Stimulated activated CD4-positive, alpha-beta T cell treated with anti-CD3 and anti-CD28 coated beads, Interleukin-1b, Interleukin-23, amount 100 ng/mL, for 4 hours (primary cell): ENCODE measurements around the gene OBSCN.
"Not testable (repeated sequence)": the region's sequence is repeated elsewhere in the genome, so short reads cannot be mapped to it uniquely, and the experiment has no call there.

Experiments used
- DNase-seq, 2 donors: peaks; one replicate each; pipeline ENCODE4 v3.0.0-alpha.2; 2020; ENCODE audit warnings: low read depth in 2 of 2

OBSCN gene

DNA sequence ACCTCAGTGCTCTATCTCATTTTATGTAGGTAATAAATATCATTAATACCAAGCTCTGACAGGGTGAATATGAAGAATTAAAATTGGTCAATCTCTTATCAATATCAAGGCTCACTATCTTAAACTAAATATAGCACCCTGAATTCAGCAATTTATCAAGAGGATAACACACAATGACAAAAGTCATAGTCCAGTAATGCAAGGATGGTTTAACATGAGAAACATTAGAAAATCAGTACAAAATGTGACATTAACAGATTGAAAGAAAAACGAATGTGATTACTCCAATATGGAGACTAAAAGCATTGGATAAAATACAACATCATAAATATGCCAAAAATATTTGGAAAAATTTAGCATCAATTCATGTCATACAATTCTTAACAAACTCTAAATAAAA lies 53.9 kb downstream of the OBSCN start:
- DNase-seq: no peak

DNA sequence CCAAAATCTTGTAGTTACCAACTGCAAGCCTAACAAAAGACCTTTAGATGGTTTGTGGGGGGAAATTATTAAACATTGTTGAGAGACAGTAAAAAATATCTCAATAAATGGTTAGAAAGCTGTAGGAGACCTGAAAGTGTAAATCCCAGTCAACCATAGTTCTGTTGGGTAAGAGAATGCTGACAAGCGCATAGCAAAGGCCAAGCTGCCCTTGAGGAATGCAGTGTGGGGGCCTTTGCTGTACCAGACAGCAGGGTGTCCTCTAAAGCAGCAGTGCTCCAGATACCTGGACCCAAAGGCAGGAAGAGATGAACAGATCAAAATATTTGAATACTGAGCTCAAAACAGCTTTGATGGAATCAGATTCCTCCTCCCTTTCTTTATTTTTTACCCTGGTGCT lies 54.6 kb downstream of the OBSCN start:
- DNase-seq: no peak

DNA sequence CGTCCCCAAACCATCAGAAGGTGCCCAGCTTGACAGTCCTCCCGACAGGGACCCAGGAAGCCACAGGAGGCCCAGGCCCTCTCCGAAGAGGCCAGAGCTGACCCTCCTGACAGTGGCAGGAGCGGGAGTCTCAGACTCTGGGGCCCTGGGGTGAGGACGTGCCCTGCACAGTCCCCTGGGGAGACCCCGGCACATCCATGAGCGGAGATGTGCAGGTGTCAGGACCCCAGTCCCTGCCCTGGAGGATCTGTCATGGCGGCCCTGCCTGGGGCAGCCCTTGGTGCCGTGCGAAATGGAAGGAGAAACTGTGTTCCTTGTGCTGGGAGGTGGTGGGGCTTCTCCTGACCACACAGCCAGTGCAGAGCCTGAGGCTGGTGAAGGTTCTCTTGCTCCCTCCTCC lies 55.8 kb downstream of the OBSCN start:
- no peak for DNase-seq

DNA sequence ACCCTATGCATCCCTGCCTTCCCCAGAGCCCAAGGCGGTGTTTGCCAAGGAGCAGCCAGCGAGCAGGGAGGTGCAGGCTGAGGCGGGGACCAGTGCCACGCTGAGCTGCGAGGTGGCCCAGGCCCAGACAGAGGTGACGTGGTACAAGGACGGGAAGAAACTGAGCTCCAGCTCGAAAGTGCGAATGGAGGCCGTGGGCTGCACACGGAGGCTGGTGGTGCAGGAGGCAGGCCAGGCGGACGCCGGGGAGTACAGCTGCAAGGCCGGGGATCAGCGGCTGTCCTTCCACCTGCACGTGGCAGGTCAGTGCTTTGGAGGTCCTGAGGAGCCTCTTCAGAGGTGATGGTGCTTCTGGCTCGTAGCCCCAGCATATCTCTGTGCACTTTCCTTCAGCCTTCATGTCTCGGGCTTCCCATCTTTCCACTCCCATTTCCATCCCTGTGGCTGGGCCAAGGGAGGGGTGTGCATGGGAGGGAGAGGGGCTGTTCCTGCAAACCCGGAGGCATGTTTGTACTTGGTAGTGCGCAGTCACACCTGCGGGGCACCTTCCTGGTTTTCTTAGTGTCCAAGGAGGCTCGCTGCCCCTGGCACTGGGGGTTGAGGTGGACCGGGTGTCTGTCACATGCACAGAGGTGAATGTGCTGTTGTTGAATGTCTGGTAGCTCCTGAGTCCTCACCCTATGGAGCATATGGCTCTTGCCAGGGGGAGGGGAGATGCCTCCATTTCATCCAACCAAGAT lies 56.4 kb downstream of the OBSCN start:
- DNase-seq: no peak

DNA sequence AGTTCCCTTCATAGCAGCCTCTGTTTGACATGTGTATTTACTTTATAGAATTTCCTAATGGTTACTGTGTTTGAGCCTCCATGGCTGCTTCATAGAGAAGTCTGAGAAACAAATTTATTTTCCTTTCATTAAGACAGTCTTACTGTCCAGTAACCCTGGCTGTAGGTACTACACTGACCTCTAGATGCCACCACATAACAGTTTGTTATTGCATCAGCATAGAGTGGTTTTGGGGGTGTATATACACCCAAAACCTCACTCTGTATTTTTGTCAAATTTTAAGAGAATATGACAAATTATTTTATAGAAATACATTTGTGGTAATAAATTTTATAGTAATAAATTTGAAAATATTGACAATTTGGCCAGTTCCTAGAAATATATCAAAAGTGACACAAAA lies 57.3 kb downstream of the OBSCN start:
- no peak for DNase-seq

DNA sequence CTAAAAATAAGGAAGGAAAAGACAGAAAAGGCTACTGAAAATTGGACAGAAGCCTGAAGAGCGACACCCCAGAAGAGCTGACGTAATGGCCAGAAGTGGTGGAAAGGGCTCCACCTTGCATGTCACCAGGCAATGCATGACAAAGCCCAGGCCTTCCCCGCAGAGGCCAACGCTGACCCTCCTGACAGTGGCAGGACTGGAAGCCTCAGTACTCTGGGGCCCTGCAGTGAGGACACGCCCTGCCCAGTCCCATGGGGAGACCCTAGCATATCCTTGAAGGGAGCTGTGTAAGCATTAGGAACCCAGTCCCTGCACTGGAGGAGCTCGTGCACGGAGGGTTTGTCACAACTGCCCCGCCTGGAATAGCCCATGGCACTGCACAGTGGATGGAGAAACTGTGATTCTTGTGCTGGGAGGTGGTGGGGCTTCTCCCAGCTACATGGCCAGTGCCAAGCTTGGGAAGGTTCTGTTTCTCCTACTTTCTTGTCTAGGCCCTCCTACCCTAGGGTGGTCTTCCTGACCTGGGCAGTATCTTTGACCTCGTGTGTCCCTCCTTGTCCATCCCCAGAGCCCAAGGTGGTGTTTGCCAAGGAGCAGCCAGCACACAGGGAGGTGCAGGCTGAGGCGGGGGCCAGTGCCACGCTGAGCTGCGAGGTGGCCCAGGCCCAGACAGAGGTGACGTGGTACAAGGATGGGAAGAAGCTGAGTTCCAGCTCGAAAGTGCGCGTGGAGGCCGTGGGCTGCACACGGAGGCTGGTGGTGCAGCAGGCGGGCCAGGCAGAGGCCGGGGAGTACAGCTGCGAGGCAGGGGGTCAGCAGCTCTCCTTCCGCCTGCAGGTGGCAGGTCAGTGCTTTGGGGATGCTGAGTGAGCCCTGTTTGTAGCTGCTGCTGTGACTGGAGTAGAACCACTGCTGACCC lies 60.4 kb downstream of the OBSCN start:
- DNase-seq: no peak

DNA sequence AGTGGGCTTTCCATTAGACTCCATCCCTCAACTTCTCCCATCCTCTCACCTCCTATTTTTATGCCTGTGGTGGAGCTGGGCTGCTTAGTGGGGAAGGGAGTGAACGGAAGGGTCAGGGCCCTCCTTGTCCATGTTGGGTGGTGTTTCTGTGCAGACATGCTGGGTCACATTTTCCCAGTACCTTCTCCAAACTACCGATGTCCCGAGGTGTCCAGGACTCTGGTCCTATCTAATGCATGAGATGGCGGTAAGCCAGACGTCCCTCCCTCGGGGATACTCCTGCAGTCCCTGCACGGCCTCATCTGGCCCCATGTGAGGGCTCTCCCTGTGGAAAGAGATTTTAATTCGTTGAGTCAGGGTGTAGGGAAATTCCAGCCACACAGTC lies 61.0 kb downstream of the OBSCN start:
- DNase-seq: no peak

DNA sequence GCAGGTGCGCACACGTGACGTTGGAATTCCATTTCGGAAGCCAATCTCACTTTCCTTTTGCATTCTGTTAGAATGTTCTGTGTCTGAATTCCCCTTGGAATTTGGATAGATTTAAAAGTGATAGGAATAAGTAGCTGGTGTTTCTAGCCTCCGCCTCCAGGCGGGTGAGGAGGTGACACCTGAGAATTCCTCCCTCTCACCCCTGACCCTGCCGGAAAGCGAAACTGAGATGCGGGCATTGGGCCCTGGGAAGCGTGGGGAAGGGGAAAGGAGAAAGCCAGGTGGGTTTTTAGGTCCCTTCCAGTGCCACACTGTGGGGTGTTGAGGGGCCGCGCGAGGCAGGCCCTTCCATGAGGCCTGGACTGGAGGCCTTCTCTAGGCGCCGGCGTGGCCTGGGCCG lies 61.6 kb downstream of the OBSCN start:
- DNase-seq: not testable (repeated sequence)

DNA sequence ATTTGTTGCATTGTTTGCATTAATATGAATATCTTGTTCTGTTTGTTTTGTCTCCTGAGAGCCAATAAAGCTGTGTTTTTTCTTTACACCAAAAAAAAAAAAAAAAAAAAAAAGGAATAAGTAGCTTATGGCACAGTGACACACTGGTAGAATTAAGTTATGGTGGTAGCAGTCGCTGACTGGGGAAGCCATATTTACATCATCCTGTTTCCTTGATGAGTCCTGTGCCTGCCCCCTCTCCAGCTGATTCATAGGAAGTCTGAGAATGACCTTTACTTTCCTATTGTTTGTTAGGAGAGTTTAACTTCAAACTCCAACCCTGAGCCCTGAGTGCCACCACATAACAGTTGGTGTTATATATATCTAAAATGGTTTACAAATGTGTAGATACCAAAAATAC lies 62.2 kb downstream of the OBSCN start:
- DNase-seq: no peak

DNA sequence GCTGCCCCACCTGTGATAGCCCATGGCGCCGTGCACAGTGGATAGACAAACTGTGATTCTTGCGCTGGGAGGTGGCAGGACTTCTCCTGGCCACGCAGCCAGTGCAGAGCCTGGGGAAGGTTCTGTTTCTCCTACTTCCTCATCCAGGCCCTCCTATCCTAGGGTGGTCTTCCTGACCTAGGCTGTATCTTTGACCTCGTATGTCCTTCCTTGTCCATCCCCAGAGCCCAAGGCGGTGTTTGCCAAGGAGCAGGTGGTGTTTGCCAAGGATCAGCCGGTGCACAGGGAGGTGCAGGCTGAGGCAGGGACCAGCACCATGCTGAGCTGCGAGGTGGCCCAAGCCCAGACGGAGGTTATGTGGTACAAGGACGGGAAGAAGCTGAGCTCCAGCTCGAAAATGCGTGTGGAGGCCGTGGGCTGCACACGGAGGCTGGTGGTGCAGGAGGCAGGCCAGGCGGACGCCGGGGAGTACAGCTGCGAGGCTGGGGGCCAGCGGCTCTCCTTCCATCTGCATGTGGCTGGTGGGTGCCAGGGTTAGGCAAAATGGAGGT lies 63.9 kb downstream of the OBSCN start:
- no peak for DNase-seq

DNA sequence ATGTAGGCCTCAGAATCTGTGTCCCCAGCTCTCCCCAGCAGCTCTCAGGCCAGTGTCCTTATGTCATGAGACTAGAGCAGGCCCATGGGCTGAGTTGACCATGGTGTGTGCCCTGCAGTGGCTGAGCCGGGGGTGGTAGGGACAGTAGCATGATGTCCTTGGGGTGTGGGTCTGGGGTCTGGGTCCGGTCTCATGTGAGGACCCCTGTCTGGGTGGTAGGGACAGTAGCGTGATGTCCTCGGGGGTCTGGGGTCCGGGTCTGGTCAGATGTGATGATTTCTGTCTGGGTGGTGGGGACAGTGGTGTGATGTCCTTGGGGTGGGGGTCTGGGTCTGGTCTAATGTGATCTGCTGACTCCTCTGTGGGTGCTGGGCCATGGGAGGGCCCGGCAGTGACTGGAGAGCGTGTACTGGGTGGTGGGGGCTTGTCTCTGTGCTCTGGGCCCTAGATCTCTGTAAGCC lies 64.5 kb downstream of the OBSCN start:
- no peak for DNase-seq

DNA sequence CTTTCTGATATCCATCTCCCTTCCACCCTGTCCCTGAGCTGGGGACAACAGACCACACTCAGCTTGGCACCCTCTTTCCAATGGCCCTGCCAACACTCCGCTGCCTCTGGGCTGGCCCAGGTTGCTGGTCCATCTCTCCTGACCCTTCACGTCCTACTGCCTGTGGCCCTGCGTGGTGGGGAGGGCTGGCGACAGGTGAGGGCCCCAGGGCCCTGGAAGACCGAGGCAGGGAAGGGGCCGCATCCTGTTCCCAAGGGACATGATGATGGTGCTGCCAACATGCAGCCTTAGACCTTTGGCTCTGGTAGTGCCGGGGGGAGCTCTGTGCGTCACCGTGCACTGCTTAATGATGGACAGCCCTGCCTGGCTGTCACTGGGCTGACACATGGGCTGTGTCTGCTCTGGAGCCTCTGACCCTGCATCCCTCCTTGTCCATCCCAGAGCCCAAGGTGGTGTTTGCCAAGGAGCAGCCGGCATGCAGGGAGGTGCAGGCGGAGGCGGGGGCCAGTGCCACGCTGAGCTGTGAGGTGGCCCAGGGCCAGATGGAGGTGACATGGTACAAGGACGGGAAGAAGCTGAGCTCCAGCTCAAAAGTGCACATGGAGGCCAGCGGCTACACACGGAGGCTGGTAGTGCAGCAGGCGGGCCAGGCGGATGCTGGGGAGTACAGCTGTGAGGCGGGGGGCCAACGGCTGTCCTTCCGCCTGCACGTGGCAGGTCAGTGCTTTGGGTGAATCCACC lies 65.2 kb downstream of the OBSCN start:
- no peak for DNase-seq

DNA sequence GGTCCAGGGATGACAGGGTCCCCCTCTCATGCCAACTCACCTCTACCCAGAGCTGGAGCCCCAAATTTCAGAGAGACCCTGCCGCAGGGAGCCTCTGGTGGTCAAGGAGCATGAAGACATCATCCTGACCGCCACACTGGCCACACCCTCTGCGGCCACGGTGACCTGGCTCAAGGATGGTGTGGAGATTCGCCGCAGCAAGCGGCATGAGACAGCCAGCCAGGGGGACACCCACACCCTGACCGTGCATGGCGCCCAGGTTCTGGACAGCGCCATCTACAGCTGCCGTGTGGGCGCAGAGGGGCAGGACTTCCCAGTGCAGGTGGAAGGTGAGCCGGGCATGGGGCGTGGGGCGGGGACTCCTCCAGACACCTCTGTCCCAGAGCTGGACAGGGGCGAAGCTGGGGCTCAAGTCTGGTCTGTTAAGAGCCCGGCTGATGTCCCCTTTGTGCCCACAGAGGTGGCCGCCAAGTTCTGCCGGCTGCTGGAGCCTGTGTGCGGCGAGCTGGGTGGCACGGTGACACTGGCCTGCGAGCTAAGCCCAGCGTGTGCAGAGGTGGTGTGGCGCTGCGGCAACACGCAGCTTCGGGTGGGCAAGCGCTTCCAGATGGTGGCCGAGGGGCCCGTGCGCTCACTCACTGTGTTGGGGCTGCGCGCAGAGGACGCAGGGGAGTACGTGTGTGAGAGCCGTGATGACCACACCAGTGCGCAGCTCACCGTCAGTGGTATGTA lies 66.0 kb downstream of the OBSCN start:
- DNase-seq: no peak

DNA sequence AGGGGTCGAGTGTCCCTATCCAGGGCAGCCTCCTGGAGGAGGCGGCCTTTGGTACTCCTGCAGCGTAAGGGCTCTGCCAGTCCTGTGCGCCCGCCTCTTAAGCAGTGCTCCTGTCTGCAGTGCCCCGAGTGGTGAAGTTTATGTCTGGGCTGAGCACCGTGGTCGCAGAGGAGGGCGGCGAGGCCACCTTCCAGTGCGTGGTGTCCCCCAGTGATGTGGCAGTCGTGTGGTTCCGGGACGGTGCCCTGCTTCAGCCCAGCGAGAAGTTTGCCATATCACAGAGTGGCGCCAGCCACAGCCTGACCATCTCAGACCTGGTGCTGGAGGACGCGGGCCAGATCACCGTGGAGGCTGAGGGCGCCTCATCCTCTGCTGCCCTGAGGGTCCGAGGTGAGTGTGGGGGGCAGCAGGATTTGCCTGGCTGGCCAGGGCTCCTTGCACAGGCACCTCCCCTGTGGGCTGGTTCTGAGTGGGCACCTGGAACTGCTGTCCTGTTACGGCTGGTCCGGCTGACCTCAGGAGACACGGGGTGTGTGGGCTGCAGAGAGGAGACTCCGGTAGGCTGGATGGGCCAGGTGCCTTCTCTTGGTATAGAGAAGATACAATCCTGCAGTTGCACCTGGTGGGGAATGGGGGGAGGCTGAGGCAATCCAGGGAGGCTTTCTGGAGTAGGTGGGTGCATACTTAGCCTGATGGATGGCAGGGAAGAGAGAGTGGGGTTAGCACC lies 66.8 kb downstream of the OBSCN start:
- DNase-seq: no peak

DNA sequence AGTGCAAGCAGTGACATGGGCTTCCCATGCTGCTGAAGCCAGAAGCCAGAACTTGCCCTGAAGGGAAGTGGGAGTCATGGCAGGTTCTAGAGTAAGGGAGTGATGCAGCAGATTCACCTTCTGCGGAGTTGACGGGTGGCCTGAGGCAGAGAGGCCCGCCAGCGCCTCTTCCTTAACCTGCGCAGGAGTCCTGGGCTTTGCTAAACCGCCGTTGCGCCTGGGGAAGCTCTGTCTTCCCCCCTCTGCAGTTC lies 67.3 kb downstream of the OBSCN start:
- DNase-seq: no peak

DNA sequence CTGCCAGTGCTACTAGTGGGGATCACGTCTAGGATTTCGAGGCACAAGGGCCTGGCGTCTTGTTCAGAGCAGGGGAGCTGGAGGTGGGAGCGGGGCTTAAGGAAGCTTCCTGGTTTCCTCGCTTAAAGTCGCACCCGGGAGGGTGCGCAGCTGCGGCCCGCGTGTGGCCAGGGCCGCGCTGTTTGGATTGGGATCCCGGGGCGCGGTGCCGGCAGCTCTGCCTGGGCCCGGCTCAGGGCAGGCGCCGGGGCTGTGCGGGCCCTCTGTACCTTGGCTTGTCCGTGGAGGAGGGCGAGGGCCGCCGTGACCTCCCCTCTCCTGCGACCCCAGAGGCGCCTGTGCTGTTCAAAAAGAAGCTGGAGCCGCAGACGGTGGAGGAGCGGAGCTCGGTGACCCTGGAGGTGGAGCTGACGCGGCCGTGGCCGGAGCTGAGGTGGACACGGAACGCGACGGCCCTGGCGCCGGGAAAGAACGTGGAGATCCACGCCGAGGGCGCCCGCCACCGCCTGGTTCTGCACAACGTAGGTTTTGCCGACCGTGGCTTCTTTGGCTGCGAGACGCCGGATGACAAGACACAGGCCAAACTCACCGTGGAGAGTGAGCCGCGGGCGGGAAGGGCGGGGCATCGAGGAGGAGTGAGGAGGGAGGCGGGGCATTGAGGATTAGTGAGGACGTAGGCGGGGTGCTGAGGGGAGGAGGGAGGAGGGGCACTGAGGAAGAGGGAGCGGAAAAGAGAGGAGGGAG lies 67.8 kb downstream of the OBSCN start:
- peak; percentile 85 to 93 for DNase-seq

DNA sequence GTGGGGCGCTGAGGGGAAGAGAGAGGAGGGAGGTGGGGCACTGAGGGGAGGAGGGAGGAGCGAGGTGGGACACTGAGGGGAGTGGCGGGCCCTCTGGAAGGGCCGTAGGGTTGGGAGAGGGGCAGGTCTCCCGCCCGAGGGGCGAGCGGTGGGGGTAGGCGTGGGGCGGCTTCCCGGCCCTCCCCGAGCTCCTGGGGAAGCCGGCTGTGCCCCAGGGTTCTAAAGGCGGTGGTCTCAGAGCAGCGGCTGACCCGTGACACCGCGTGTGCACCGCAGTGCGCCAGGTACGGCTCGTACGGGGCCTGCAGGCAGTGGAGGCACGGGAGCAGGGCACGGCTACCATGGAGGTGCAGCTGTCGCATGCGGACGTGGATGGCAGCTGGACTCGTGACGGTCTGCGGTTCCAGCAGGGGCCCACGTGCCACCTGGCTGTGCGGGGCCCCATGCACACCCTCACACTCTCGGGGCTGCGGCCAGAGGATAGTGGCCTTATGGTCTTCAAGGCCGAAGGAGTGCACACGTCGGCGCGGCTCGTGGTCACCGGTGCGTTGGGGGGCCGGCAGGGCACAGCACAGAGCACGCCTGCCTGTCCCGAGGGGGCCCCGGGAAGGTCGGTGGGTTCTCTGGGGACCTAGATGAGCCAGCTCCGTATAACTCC lies 68.5 kb downstream of the OBSCN start:
- DNase-seq: no peak

DNA sequence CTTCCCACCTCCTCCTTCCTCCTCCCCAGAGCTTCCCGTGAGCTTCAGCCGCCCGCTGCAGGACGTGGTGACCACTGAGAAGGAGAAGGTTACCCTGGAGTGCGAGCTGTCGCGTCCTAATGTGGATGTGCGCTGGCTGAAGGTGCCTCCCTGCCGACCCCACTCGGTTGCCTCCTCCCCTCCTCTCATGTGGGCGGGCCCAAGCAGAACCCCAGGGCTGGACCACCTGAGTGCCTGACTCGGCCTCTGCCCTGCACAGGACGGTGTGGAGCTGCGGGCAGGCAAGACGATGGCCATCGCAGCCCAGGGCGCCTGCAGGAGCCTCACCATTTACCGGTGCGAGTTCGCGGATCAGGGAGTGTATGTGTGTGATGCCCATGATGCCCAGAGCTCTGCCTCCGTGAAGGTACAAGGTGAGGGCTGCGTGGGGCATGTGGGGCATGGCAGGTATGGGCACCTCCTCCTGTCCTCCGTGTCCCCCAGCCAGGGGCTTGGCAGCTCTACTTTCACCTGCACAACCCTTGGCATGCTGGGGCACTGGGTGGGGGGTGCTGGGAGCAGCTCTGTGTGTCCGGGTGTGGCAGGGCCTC lies 69.2 kb downstream of the OBSCN start:
- no peak for DNase-seq
